Gastroesophageal sphincter (tissue), 2 donors: ENCODE measurements around the gene SLC25A48.

Experiments used
- EP300 ChIP-seq: sonication (generic); formaldehyde crosslinking; IDR thresholded peaks from one replicate; pipeline ENCODE4 v1.6.1; 2017; ENCODE audit warnings: antibody characterized with exemption, mild to moderate bottlenecking
- POLR2A ChIP-seq, 2 donors: fragments of 450-650 bp; IDR thresholded peaks; one replicate each; pipeline ENCODE4 v1.6.1; 2017; ENCODE audit warnings: antibody characterized with exemption in 2 of 2, mild to moderate bottlenecking in 2 of 2, moderate library complexity in 1 of 2

GRCh38 chr5:135868681-135869080 is 34.2 kb downstream of the SLC25A48 start:
- TF ChIP-seq EP300 = no peak
- no peak for TF ChIP-seq POLR2A (IDR thresholded peaks at IDR 0.05)
